Tibial artery (tissue), 4 donors: ENCODE measurements around the gene TIAM1.

Source experiments
- DNase-seq, 2 donors: peaks; one replicate each; pipeline ENCODE4 v3.0.0-alpha.2; 2019
- H3K27ac ChIP-seq, 2 donors: fragments of 200-600 bp; sonication (generic) in 1 of 2; 1 replicate in 1 of 2; 2 replicates in 1 of 2; pipeline ENCODE4 v1.5.1; 2018 to 2019; ENCODE audit warnings: mild to moderate bottlenecking in 1 of 2
- H3K27me3 ChIP-seq, 2 donors: fragments of 200-600 bp; sonication (generic) in 1 of 2; one replicate each; pipeline versions ENCODE4 v1.5.1 to v1.6.0; 2016 to 2019
- H3K36me3 ChIP-seq, 3 donors: fragments of 200-600 bp; sonication (generic) in 2 of 3; one replicate each; pipeline ENCODE4 v1.5.1; 2016 to 2019; ENCODE audit warnings: mild to moderate bottlenecking in 2 of 3
- H3K4me1 ChIP-seq, 4 donors: fragments of 200-600 bp; sonication (generic) in 2 of 4; 1 replicate in 3 of 4; 2 replicates in 1 of 4; pipeline ENCODE4 v1.5.1; 2016 to 2019
- H3K4me3 ChIP-seq, 2 donors: fragments of 200-600 bp; sonication (generic) in 1 of 2; 1 replicate in 1 of 2; 2 replicates in 1 of 2; pipeline ENCODE4 v1.5.1; 2018 to 2019; ENCODE audit warnings: mild to moderate bottlenecking in 2 of 2
- H3K9me3 ChIP-seq, 3 donors: fragments of 200-600 bp; sonication (generic) in 1 of 3; one replicate each; pipeline ENCODE4 v1.5.1; 2016 to 2019
- intact Hi-C: fragments of 100-400 bp; cut with DNase I; formaldehyde crosslinking; loops from one replicate; pipeline ENCODE4 v1.15.0; 2023; ENCODE audit warnings: low total_unique reads
- TF ChIP-seq, protein P1 (sequence below), 2 experiments: fragments of 200-600 bp in 1 of 2; fragments of 450-650 bp in 1 of 2; IDR thresholded peaks; one replicate each; pipeline ENCODE4 v1.5.1; 2017 to 2019; ENCODE audit warnings: antibody characterized with exemption in 2 of 2, mild to moderate bottlenecking in 1 of 2, moderate library complexity in 1 of 2

The TIAM1 gene

DNA sequence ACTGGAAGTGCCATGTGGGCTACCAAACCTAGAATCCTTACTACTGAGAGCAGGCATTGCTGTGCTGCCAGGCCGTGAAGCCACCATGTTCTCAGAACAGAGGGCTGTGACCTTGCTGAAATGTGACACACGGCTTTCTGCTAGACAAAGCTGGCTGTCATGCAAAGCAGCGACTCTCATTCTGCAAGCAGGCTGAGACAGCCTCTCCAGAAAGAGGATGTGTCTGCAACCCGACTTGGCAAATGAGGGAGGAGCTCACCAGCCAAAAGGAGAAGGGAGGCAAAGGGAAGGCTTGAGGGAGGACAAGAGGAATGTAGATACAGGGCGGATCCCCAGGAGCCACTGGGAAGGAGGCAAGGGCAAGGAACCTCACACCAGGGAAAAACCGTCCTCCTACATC is 220.1 kb downstream of the TIAM1 start:
- no peak overlapping the region for H3K27ac ChIP-seq
- H3K4me3 ChIP-seq: no peak overlapping the region
- H3K9me3 ChIP-seq: no peaks in the 10 kb centered on the region
- H3K27me3 ChIP-seq: no peaks in the 10 kb centered on the region
- intact Hi-C loops: no loop called here
- TF ChIP-seq, protein P1, sequence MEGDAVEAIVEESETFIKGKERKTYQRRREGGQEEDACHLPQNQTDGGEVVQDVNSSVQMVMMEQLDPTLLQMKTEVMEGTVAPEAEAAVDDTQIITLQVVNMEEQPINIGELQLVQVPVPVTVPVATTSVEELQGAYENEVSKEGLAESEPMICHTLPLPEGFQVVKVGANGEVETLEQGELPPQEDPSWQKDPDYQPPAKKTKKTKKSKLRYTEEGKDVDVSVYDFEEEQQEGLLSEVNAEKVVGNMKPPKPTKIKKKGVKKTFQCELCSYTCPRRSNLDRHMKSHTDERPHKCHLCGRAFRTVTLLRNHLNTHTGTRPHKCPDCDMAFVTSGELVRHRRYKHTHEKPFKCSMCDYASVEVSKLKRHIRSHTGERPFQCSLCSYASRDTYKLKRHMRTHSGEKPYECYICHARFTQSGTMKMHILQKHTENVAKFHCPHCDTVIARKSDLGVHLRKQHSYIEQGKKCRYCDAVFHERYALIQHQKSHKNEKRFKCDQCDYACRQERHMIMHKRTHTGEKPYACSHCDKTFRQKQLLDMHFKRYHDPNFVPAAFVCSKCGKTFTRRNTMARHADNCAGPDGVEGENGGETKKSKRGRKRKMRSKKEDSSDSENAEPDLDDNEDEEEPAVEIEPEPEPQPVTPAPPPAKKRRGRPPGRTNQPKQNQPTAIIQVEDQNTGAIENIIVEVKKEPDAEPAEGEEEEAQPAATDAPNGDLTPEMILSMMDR (IDR thresholded peaks at IDR 0.05): no peak
- no peaks in the 10 kb centered on the region for H3K36me3 ChIP-seq
- DNase-seq: peak in 1 of 2 donors; percentile 42
- H3K4me1 ChIP-seq: no peaks in the 10 kb centered on the region

DNA sequence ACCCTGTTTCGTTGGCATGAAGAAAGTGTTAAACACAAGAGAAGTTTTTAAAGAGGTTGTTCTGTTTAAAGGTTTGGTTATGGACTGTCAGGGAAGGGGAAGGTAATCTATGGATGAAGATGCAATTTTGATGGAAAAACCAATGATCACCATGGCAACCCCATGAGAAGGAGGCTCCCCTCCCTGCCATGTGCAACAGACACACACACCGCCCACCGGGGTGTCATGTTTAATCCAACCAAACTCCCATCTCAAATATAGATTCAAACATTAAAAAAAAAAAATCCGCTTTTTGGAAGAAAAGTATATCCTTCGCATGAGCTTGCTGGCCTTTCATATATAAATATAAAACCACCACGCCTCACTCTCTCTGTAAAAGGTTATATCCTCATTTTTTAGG is 224.9 kb downstream of the TIAM1 start:
- intact Hi-C loops: no loop called here
- Histone ChIP-seq H3K27ac (no peak overlapping the region), H3K36me3 (no peaks in the 10 kb centered on the region), H3K27me3 (no peaks in the 10 kb centered on the region), H3K4me3 (no peak overlapping the region), H3K9me3 (no peaks in the 10 kb centered on the region), H3K4me1 (no peaks in the 10 kb centered on the region)
- no peak for DNase-seq
- TF ChIP-seq, protein P1 (IDR thresholded peaks at IDR 0.05): no peak

DNA sequence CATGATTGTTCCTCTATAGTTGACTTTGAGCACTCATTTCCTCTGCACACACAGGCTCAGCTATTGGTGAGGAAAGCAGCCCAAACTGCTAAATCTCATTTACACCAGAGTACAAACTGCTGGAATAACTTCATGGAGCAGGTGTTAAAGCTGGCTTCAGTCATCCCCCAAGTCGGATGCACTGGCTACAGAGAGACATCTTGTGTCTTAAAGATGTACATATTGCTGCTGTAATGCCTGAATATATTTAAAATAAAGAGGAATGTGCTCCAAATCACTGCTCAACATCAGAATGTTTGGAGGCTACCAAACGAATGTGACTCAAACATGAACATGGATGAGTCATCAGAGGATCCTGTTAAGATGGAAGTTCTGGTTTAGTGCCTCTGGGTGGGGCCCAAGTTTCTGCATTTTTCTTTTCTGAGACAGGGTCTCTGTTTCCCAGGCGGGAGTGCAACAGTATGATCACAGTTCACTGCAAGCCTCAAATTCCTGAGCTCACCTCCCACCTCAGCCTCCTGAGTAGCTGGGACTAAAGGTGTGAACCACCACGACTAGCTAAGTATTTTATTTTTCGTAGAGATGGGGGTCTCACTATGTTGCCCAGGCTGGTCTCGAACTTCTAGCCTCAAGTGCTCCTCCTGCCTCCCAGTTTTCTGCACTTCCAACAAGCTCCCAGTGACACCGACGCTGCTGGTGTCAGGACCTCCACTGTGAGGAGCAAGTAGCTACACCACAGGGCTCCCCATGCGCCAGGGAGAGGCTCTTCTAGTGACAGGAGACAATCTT is 226.7 kb downstream of the TIAM1 start:
- H3K4me1 ChIP-seq: no peaks in the 10 kb centered on the region
- H3K4me3 ChIP-seq: no peak overlapping the region
- H3K36me3 ChIP-seq: no peaks in the 10 kb centered on the region
- intact Hi-C loops: no loop called here
- TF ChIP-seq, protein P1 (IDR thresholded peaks at IDR 0.05): no peak
- no peak overlapping the region for H3K27ac ChIP-seq
- no peaks in the 10 kb centered on the region for H3K27me3 ChIP-seq
- DNase-seq: no peak
- no peaks in the 10 kb centered on the region for H3K9me3 ChIP-seq

DNA sequence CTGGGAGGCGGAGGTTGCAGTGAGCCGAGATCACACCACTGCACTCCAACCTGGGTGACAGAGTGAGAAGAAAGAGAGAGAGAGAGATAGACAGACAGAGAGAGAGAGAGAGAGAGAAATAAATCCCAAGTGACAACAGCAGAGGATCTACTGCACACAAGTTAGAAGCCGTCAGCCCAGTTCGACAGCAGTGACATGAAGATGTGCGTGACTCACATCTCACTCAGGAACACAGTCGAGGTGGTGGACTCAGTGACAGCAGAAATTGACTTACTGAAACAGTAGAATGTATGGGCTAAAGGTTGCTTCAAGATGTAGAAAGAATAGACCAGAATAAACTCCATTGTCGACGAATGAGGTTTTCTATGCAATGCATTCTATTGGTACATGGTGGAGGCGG is 228.8 kb downstream of the TIAM1 start:
- Histone ChIP-seq H3K9me3 (no peaks in the 10 kb centered on the region), H3K27me3 (no peaks in the 10 kb centered on the region), H3K4me3 (no peak overlapping the region), H3K27ac (no peak overlapping the region), H3K4me1 (no peaks in the 10 kb centered on the region), H3K36me3 (no peaks in the 10 kb centered on the region)
- DNase-seq: no peak
- intact Hi-C loops: no loop called here
- TF ChIP-seq, protein P1 (IDR thresholded peaks at IDR 0.05): no peak

DNA sequence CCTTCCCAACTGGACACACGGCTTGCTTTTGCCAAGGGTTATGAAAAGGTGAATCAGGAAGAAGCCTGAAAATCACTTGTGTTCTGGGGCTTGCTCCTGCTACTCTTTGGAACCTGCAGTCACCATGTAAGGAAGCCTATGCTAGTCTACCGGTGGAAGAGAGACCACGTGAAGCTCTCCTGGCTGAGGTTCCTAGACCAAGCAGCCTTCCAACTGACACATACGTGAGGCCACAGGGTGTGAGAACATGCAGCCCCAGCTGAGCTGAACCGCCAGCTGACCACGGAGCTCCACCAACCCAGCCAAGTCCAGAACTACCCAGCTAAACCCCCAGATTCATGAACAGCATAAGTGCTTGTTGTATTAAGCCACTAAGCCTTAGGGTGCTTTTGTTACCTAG is 233.0 kb downstream of the TIAM1 start:
- TF ChIP-seq, protein P1 (IDR thresholded peaks at IDR 0.05): no peak
- no peaks in the 10 kb centered on the region for H3K36me3 ChIP-seq
- no peak overlapping the region for H3K27ac ChIP-seq
- no peak for DNase-seq
- no peaks in the 10 kb centered on the region for H3K4me1 ChIP-seq
- H3K27me3 ChIP-seq: no peaks in the 10 kb centered on the region
- intact Hi-C loops: no loop called here
- H3K9me3 ChIP-seq: no peaks in the 10 kb centered on the region
- H3K4me3 ChIP-seq: no peak overlapping the region
